ENCODE data around the gene FRMPD1.
"Not testable (repeated sequence)": the region's sequence is repeated elsewhere in the genome, so short reads cannot be mapped to it uniquely, and the experiment has no call there.

The FRMPD1 gene

GRCh38 chr9:37650873-37651768, at the start of gene FRMPD1:
Gene FRMPD1 (plus strand): TSS chr9:37650954. CDS start chr9:37692642, 41,688 bp downstream.
- peak; percentile 8 for DNase-seq (ENCODE audit: low spot score)

DNA sequence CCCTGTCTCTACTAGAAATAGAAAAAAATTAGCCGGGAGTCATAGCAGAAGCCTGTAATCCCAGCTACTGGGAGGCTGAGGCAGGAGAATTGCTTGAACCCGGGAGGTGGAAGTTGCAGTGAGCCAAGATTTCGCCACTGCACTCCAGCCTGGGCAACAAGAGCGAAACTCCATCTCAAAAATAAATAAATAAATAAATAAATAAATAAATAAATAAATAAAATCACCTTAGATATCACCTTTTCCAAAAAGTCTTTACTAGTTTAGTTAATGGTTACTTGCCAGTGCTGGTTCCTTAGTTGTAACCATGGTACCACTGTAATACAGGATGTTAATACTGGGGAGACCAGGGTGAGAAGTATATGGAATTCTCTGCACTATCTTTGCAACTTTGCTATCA, 48.7 kb upstream of the FRMPD1 start:
- DNase-seq (ENCODE audit: low spot score): not testable (repeated sequence)

DNA sequence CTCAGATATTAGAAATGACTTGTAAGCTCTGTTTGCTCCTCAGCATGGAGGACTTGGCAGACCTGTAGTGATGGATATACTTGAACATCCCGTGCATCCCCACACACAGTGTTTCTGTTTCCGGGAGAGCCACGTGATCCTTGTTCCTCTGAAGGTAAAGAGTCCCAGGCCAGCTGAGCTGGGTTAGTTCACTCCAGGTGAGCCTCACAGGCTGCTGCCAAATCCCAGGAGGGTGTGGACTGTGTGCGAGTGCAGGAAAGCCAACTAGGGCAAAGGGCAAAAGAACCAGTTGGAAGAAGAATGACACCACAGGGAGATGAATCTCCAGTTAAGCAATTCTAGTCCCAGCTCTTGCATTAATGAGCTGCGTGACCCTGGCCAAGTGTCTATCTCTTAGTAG, 47.9 kb upstream of the FRMPD1 start:
- no peak for DNase-seq (ENCODE audit: low spot score)

DNA sequence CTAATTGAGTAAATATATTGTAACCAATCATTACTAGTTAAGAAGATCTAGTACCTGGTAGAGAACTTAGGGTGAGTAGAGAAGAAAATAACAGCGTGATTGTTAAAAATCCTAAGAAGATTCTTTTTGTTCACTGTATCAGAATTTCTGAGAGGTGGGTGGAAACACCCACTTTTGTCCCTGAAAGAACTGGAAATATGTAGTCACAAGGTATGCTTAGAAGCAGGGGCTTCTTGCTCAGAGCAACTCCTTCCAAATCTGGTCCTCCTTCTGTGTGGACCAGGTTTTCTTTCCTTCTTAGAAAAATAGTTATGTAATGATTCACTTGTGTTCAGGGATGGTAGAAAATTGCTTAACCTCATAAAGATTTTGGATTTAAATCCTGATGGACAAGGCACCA, 46.5 kb upstream of the FRMPD1 start:
- DNase-seq (ENCODE audit: low spot score): no peak

DNA sequence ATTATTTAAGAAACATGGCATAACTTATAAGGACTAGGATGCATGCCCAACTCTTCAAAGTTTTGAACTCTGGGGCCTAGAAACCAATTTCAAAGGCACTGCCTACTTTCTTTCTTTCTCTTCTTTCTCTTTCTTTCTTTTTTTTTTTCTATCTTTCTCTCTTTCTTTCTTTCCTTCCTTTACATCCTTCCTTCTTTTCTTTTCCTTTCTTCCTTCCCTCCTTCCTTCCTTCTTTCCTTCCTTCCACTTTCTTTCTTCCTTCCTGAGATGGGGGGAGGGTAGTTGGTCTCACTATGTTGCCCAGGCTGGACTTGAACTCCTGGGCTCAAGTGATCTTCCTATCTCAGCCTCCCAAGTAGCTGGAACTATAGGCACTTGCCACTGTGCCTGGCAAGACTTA, 42.5 kb upstream of the FRMPD1 start:
- no peak for DNase-seq (ENCODE audit: low spot score)

DNA sequence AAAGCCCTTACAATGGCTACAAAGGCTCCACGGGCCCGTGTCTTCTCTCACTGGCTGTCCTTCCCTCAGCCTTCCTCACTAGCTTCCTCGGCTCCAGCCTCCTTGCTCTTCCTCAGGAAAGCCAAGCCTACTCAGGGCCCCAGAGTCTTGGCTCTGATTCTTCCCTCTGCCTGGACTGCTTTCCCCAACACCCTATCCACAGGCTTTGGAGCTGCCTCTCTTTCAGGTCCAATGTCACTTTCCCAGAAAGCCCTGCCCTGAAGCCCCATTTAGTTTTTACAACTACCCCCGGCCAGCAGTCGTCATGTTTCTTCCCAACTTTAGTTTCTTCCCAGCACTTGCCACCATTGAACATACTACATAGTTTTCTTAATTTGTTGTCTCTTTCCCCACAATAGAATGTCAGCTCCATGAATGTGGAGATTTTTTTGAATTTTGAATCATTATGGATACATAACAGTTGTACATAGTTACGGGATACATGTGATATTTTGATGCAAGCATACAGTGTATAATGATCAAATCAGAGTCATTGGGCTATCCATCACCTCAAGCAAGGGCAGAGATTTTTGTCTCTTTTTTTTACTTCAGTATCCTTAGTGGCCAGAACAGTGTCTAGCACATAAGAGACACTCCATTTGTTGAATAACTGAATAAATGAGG, 40.9 kb upstream of the FRMPD1 start:
- no peak for DNase-seq (ENCODE audit: low spot score)

GRCh38 chr9:37611014-37611413, 39.7 kb upstream of the FRMPD1 start:
- DNase-seq (ENCODE audit: low spot score): no peak

DNA sequence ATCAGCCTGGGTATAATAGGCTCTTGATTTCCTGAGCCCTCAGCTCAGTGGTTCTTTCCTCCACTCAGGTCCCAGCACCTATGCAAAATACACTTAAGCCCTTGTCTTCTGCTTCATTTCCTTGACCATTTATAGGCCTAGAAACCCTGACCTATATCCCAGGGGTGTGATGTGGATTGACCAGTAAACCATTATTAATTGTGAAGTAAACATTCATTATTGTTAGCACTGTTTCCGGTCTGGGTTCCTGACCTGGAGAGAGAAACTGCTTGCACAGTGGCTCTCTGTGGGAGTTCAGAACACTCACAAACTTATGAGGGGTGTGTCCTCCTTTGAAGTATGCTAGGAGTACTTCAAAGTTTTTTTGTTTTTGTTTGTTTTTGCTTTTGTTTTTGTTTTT, 38.8 kb upstream of the FRMPD1 start:
- no peak for DNase-seq (ENCODE audit: low spot score)

DNA sequence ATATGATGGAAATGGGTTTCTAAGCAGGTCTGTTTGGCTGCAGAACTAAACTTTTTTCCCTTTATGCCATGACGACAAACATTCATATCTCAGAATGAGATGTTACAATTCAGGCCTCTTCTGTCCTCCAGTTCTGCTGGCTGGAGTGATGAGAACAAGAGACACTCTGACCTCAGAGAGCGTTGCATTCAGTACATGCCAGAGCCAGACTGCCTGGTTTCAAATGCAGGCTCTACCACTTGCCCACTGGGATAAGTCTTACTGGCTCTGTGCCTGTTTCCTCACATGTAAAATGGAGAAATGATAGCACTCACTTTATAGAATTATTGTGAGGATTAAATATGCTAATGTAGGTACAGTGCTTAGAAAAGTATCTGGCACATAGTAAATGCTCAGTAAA, 33.6 kb upstream of the FRMPD1 start:
- DNase-seq (ENCODE audit: low spot score): no peak

DNA sequence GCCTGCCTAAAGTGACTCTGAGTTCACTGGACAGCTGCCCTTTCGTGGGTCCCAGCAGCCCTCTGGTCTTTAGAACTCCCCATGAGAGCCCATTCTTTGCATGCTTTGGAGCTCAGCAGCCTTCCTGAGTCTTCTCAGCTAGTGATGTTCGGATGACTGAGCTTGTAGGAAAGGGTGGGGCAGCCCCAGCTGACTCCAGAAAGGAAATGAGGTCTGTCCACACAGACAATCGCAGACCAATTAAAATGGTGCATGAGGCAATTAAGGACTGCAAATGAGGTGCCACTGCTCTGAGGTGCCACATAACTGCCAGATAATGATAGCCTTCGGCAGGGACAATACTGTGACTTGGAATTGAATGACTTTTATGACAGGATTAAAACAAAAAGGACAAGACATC, 32.9 kb upstream of the FRMPD1 start:
- DNase-seq (ENCODE audit: low spot score): no peak

- DNase-seq (ENCODE audit: low spot score): no peak
These were observed 31.9 kb upstream of the FRMPD1 start for GRCh38 chr9:37618817-37619216.

DNA sequence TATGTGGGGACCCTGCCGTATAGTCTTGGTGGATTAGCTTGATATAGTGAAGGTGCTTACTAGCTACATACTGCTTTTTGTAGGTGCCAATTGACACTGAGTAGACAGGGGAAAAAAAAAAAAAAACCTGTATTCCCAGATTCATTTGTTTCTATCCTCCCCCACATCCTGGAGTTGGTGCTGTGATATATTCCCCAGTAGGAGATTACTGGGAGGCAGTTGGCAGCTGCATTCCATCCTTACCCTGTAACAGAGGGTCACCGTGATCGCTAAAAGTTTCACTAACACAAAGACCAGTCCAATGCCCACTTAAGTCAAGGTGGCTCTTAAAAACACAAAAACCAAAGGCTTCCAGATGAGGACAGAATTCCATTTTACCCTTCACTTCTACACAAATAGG, 30.9 kb upstream of the FRMPD1 start:
- no peak for DNase-seq (ENCODE audit: low spot score)

GRCh38 chr9:37620396-37620795, 30.4 kb upstream of the FRMPD1 start:
- DNase-seq (ENCODE audit: low spot score): no peak

DNA sequence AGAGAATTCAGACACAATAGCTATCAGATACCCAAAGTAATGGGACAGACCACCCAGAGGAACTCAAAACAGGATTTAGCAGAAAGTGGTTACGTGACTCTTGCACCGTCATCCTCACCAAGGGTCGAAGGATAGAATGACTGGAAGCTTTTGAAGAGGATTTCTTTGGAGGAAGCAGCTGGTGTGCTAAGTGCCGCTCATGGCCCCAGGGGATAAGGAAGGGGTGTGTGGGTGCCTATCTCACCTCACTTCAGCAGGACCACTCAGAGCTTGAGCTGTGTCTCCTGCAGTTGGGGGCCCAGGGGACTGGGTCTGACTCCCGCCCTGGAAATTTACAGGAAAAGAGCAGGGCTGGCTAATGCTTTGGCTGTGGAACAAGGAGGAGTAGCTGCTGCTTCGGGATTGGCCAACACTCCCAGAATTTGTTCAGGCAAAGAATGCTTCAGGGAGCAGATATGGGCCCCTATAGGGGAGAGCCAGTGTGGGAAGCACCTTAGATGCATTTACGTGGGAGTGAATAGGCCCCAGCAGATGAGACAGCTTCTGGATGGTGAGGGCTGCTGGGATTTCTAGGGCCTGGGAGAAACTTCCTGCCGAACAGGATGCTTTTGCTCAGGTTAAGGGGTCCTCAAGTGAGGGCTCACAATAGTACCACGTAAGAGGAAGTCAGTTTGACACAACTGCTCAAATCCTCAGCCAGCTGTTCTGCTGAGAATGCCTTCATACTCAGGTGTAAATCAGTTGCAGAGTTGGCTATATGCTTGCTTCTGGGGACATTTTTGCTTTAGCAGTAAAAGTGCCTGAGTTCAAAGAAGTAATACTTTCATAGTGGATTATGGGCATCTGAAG, 29.3 kb upstream of the FRMPD1 start:
- DNase-seq (ENCODE audit: low spot score): no peak

- no peak for DNase-seq (ENCODE audit: low spot score)
These were observed 28.3 kb upstream of the FRMPD1 start for GRCh38 chr9:37622462-37622861.

DNA sequence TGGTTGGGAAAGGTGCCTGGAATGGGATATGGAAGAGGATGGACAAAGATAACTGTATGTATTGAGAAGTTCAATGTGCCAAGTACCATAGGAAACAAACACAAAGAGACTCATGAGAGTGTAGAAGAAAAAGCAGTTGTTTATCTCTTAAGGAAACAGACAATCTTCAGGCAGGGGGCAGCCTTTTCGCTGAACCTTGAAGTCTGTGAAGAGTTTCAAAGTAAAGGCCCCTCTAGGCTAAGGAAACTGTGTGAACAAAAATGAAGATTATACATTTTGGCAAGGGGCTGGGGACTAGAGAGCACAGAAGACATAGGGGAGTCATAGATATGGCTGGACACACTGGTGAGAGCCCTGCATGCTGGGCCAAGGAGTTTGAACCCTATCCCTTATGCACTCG, 27.5 kb upstream of the FRMPD1 start:
- DNase-seq (ENCODE audit: low spot score): no peak

DNA sequence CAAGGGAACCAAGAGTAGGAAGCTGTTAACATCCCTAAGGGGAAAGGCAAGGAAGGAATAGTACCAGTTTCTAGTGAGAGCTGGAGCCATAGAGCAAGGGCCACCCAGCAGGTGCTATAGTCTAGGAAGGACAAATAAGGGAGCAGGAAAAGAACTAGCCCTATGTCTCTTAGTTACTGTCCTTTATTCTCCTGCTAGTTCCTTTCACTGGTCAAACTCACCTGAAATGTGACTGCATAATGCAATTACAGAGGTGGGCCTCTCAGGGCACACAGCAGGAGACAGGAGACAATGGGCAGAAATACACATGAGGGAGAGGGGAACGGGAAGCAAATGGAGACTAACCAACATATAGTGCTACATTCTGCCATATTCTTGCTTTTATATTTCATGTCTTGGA, 26.7 kb upstream of the FRMPD1 start:
- no peak for DNase-seq (ENCODE audit: low spot score)

GRCh38 chr9:37625036-37625757, 25.6 kb upstream of the FRMPD1 start:
- DNase-seq (ENCODE audit: low spot score): no peak

DNA sequence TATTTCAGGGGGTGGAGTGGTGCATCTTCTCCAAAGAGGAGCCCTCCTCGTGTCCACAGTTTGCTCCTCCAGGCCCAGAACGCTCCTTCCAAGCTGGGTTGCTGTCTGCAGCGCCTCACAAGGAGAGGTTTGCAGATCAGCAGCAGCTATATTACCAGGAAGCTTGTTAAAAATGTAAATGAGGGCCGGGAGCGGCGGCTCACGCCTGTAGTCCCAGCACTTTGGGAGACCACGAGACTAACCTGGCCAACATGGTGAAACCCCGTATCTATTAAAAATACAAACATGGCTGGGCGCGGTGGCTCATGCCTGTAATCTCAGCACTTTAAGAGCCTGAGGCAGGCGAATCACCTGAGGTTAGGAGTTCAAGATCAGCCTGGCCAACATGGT, 25.0 kb upstream of the FRMPD1 start:
- no peak for DNase-seq (ENCODE audit: low spot score)

DNA sequence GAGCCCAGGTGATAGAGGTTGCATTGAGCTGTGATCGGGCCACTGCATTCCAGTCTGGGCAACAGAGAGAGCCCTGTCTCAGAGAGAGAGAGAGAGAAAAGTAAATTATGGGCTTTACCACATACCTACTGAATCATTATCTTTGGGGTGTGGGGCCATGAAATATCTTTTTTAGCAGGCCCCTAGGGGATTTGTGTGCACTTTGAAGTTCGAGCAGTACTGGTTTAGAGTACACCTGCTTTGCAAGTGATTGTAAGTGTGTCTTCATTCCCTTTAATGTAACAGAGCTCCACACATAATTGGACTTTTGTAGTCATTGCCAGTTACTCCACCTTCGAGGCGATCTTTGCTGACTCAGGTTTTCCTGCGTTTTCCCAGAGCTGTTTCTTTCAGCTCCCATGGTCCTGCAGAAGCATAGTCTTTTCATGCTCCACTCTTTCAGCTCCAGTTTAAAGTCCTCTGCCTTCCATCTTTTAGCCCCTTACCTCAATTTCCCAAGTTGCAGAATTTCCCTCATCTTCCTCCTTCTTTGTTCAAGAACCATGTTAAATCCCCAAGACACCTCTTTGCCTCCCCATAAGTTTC, 24.0 kb upstream of the FRMPD1 start:
- DNase-seq (ENCODE audit: low spot score): no peak

GRCh38 chr9:37632479-37632878, 18.3 kb upstream of the FRMPD1 start:
- DNase-seq (ENCODE audit: low spot score): no peak

DNA sequence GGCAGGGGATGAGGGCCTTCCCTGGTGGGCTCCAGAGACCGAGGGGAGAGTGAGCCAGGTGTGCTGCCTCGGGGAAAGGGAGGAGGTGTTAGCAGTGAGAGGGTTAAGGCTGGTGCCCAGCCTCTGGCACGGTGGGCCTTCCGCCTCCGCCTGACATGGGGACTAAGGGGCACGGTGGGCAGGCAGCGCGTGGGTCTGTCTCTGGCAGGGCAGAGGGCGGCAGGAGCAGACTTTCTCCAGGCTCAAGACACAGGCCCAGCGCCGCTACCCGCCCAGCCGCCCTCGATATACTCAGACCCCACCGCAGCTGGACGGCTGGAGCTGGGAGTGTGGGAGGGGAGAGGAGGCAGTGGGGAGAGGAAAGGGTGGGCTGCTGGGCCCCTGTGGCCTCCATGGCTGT, 14.9 kb upstream of the FRMPD1 start:
- DNase-seq (ENCODE audit: low spot score): no peak

All from hematopoietic multipotent progenitor cell treated with erythropoietin and hydrocortisone succinate and interleukin-3 and kit ligand, for 15 days (in vitro differentiated cells).